Measurements from ENCODE around the gene PPP1R7. TPM values are rescaled to one million over a fixed set of nuclear protein-coding genes. Genes with fewer than 3 reads are reported as not detected.
A peak's percentile ranks its signal among the peaks of the same experiment; 100 is the strongest.

PPP1R7 gene
- total and polyA plus RNA-seq, 2 experiments from 2014 or later = 44.0 to 98.4 TPM

DNA sequence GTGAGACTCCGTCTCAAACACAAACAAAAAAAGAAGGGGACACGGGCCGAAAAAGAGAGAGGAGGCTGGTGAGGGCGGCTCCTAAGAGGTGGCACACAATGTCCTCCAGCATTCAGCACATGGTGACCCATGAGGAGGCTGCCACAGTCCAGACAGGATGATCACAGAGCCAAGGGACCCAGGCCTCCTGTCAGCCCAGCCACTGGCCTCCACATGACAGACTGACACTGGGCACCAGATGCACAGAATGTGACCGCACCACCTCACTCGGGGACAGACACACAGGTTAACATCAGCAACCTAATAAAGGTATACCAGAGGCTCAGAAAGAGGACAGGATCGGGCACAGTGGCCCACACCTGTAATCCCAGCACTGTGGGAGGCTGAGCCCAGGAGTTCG, 22.0 kb upstream of the PPP1R7 start:
- TF ChIP-seq, protein P1, sequence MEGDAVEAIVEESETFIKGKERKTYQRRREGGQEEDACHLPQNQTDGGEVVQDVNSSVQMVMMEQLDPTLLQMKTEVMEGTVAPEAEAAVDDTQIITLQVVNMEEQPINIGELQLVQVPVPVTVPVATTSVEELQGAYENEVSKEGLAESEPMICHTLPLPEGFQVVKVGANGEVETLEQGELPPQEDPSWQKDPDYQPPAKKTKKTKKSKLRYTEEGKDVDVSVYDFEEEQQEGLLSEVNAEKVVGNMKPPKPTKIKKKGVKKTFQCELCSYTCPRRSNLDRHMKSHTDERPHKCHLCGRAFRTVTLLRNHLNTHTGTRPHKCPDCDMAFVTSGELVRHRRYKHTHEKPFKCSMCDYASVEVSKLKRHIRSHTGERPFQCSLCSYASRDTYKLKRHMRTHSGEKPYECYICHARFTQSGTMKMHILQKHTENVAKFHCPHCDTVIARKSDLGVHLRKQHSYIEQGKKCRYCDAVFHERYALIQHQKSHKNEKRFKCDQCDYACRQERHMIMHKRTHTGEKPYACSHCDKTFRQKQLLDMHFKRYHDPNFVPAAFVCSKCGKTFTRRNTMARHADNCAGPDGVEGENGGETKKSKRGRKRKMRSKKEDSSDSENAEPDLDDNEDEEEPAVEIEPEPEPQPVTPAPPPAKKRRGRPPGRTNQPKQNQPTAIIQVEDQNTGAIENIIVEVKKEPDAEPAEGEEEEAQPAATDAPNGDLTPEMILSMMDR (IDR thresholded peaks at IDR 0.05; ENCODE audit: low read depth, low read length) = no peak
- Histone ChIP-seq H3K27ac (no peak overlapping the region), H3K4me1 (ENCODE audit: low read depth) (no peaks in the 10 kb centered on the region), H3K27me3 (no peaks in the 10 kb centered on the region), H3K9me3 (ENCODE audit: low read depth) (no peaks in the 10 kb centered on the region), H3K4me3 (no peak overlapping the region), H3K36me3 (no peaks in the 10 kb centered on the region)
- DNase-seq (ENCODE audit: low read depth in 1 of 2, low spot score in 1 of 2) = no peak

DNA sequence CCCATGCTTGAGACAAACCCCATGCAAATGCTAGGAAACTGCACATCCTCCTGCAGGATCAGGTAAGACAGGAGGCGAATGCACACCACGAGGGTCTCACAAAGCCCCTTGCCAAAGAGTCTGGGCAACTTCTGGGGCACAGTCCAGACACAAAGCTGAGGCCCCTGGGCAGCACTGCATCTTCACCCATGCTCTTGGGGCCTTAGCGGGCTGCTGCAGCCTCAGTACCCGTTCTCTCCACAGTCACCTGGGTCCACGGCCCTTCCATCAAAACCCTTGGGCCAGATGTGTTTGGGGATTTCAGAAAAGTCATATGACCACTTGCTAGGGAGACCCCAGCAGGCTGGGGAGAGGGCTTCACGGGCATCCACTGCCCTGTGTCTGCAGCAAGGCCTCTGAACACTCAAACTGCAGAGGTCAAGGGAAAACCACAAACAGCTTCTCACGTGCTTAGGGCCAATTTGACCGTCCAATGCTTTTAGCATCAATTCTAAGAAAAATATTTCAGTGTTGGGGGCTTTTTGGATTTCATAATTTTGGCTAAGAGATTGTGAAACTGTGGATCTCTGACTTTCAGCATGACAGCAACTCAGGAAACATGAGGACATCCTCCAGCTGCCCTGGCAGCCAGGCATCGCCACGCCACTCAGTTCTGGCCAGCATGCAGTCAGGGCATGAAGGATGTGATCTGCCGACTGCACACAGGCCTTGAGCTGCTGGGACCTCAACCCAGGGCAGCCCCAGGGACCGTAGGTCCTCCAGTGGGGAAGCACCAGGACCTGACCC, 21.0 kb upstream of the PPP1R7 start:
- TF ChIP-seq, protein P1 (IDR thresholded peaks at IDR 0.05; ENCODE audit: low read depth, low read length) = no peak
- H3K4me3 ChIP-seq = no peak overlapping the region
- no peaks in the 10 kb centered on the region for H3K36me3 ChIP-seq
- no peaks in the 10 kb centered on the region for H3K27me3 ChIP-seq
- H3K9me3 ChIP-seq (ENCODE audit: low read depth) = no peaks in the 10 kb centered on the region
- DNase-seq (ENCODE audit: low read depth in 1 of 2, low spot score in 1 of 2) = peak in 1 of 2 donors; percentile 8
- no peaks in the 10 kb centered on the region for H3K4me1 ChIP-seq (ENCODE audit: low read depth)
- no peak overlapping the region for H3K27ac ChIP-seq

DNA sequence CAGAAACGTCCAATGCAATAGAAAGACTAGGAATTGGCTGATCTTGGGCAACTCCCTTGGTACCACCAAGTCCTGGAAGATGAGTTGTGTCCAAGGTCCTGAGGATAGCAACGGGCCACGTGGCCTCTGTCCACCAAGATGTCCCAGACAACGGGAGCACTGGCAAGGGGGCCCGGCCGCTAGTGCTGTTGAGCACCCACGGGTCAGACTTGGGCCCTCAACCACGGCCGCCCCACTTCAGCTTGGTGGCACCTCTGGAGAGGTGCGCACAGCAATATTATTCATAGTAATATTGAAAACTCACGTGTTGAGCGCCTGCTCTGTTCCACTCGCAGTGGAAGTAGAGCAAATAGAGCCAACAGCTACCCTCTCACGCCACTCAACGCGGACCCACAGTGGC, 20.0 kb upstream of the PPP1R7 start:
- no peak for DNase-seq (ENCODE audit: low read depth in 1 of 2, low spot score in 1 of 2)
- H3K4me1 ChIP-seq (ENCODE audit: low read depth) = no peaks in the 10 kb centered on the region
- H3K9me3 ChIP-seq (ENCODE audit: low read depth) = no peaks in the 10 kb centered on the region
- no peak overlapping the region for H3K27ac ChIP-seq
- H3K4me3 ChIP-seq = no peak overlapping the region
- no peaks in the 10 kb centered on the region for H3K27me3 ChIP-seq
- TF ChIP-seq, protein P1 (IDR thresholded peaks at IDR 0.05; ENCODE audit: low read depth, low read length) = no peak
- no peaks in the 10 kb centered on the region for H3K36me3 ChIP-seq

DNA sequence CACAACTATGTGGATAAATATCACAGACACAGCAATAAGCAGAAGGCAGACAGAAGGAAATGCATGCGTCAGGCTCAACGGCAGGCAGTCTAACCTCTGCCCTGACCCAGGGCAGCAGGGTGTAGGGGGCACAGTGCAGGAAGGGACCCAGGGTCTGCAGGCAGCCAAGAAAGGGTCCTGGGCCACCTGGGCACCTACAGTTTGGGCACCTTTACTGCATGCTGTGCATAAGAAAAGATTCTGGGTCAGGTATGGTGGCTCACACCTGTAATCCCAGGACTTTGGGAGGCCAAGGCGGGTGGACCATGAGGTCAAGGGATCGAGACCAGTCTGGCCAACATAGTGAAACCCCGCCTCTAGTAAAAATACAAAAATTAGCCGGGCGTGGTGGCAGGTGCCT, 18.7 kb upstream of the PPP1R7 start:
- Histone ChIP-seq H3K9me3 (ENCODE audit: low read depth) (no peaks in the 10 kb centered on the region), H3K36me3 (no peaks in the 10 kb centered on the region)
- no peak for DNase-seq (ENCODE audit: low read depth in 1 of 2, low spot score in 1 of 2)

DNA sequence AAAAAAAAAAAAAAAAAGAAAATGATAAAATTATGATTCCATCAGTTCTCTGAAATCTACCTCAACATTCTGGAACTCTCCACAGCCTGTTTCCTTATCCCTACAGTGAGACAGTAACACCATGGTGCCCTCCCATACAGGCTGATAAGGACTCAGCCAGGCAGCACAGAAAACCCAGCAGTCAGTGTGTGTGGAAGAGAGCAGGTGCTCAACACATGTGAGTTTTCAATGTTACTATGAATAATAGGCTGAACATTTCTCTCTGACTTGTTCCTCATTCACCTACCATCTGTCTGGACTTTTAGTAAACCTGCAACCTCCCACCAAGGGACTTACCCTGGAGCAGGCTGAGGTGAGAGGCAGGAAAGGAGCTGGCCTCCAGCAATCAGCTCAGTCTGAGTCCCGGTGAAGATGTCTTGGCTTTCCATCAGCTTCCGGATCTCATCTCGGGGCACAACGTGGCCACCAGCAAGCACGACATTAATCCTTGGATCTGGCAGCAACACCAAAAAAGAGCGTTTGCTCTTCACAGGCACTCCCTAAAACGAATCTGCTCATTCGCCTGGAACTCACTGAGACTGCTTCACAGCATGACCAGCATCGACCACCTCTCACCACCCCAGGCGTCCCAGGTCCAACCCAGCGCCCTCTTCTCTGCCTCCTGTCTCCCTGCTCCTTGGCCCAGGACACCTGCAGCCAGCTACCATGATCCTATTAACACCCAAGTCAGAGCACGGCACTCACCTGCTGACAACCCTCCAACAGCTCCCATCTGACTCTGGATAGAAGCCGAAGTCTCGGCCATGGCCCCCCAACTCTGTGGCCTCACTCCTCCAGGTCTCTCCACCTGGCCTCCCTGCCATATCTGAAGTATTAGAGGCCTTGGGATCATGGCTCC, 17.5 kb upstream of the PPP1R7 start:
- DNase-seq (ENCODE audit: low read depth in 1 of 2, low spot score in 1 of 2) = no peak
- TF ChIP-seq, protein P1 (IDR thresholded peaks at IDR 0.05; ENCODE audit: low read depth, low read length) = no peak
- no peaks in the 10 kb centered on the region for H3K36me3 ChIP-seq
- no peaks in the 10 kb centered on the region for H3K27me3 ChIP-seq
- no peaks in the 10 kb centered on the region for H3K4me1 ChIP-seq (ENCODE audit: low read depth)
- H3K27ac ChIP-seq = no peak overlapping the region
- no peak overlapping the region for H3K4me3 ChIP-seq
- no peaks in the 10 kb centered on the region for H3K9me3 ChIP-seq (ENCODE audit: low read depth)

More for the DNA sequence above, 18.7 kb upstream of the PPP1R7 start:
- H3K27me3 ChIP-seq = no peaks in the 10 kb centered on the region
- TF ChIP-seq, protein P1 (IDR thresholded peaks at IDR 0.05; ENCODE audit: low read depth, low read length) = no peak
- H3K27ac ChIP-seq = no peak overlapping the region
- H3K4me1 ChIP-seq (ENCODE audit: low read depth) = no peaks in the 10 kb centered on the region
- H3K4me3 ChIP-seq = no peak overlapping the region

Data from cardiac muscle cell (in vitro differentiated cells and primary cell).